Measurements from ENCODE around the gene EDRF1. TPM values are rescaled to one million over a fixed set of nuclear protein-coding genes. Genes with fewer than 3 reads are reported as not detected.

EDRF1 gene
- total RNA-seq, 2 donors from 2014 or later: 22.4 to 29.8 TPM

DNA sequence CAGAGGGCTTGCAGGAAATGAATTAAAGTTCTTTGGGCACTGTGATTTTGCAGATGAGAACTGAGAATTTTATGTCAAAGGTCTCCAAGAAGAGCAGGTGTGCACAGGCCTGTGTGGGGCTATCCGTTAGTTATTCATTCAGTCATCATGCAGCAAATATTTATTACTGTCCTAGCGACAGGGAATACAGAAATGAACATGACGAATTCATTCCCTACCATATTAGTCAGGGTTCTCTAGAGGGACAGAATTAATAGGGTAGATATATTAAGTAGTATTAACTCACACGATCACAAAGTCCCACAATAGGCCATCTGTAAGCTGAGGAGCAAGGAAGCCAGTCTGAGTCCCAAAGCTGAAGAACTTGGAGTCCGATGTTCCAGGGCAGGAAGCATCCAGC, 59.0 kb downstream of the EDRF1 start:
- DNase-seq (no peak), ATAC-seq (no peak)
- 49 to 67% methylated on average over 5 of the region's 5 CpGs for WGBS, 2 donors
- H3K9me3 ChIP-seq: no peaks in the 10 kb centered on the region
- intact Hi-C loops (cut with DNase I): no loop called here
- H3K27me3 ChIP-seq: no peaks in the 10 kb centered on the region
- H3K4me1 ChIP-seq: no peaks in the 10 kb centered on the region
- no peaks in the 10 kb centered on the region for H3K36me3 ChIP-seq (replicated peaks in 1 of 2; ENCODE audit: insufficient read depth in 1 of 2, low read depth in 2 of 2)
- no peak for TF ChIP-seq POLR2A (IDR thresholded peaks at IDR 0.05)
- TF ChIP-seq, protein P1, sequence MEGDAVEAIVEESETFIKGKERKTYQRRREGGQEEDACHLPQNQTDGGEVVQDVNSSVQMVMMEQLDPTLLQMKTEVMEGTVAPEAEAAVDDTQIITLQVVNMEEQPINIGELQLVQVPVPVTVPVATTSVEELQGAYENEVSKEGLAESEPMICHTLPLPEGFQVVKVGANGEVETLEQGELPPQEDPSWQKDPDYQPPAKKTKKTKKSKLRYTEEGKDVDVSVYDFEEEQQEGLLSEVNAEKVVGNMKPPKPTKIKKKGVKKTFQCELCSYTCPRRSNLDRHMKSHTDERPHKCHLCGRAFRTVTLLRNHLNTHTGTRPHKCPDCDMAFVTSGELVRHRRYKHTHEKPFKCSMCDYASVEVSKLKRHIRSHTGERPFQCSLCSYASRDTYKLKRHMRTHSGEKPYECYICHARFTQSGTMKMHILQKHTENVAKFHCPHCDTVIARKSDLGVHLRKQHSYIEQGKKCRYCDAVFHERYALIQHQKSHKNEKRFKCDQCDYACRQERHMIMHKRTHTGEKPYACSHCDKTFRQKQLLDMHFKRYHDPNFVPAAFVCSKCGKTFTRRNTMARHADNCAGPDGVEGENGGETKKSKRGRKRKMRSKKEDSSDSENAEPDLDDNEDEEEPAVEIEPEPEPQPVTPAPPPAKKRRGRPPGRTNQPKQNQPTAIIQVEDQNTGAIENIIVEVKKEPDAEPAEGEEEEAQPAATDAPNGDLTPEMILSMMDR (IDR thresholded peaks at IDR 0.05): no peak
- H3K4me3 ChIP-seq: no peak overlapping the region
- H3K27ac ChIP-seq: no peak overlapping the region

DNA sequence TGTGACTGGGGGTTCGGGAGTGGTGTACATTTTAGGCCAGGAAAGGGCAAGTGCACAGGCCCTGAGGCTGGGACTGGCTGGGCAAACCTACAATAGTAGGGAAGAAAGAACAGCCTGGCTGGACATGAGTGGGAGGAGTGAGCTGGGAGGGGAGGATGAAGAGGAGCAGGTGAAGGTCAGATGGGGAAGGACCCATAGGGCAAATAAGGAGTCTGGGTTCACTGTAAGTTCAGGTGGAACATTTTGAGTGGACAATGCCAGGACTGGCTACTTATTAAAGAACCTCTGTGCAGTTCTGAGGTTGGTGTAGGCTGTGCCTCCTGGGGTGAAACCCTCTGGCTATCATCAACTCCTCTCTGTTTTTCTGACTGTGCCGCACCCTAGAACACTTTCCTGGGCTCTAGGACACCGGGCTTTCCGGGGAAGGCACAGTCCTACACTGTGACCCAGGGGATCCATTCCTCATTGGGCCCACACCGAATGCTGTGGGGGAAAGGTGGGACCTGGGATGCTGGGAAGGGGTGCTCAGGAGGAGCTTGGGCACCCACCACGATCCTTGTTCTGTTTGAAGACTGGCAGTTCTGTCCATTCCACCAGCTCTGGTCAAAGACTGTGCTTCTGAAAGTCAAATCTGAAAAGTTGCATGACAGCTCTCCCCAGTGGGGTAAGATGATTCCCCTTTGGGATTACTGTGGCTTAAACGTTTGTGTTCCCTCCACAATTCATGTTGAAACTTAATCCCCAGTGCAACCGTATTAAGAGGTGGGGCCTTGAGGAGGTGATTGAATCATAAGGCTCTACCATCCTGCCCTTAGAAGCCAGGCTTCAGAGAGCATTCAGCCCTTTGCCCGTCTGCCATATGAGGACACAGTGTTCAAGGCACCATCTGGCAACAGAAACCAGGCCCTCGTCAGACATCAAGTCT, 60.2 kb downstream of the EDRF1 start:
- no peaks in the 10 kb centered on the region for H3K9me3 ChIP-seq
- no peak overlapping the region for H3K4me3 ChIP-seq
- no peak overlapping the region for H3K27ac ChIP-seq
- DNase-seq (no peak), ATAC-seq (no peak)
- WGBS, 2 donors: 82% methylated on average over 6 to 10 of the region's 10 CpGs
- no peaks in the 10 kb centered on the region for H3K4me1 ChIP-seq
- intact Hi-C loops (cut with DNase I): no loop called here
- H3K27me3 ChIP-seq: no peaks in the 10 kb centered on the region
- TF ChIP-seq, protein P1 (IDR thresholded peaks at IDR 0.05): no peak
- TF ChIP-seq POLR2A (IDR thresholded peaks at IDR 0.05): no peak
- H3K36me3 ChIP-seq (replicated peaks in 1 of 2; ENCODE audit: insufficient read depth in 1 of 2, low read depth in 2 of 2): no peaks in the 10 kb centered on the region

DNA sequence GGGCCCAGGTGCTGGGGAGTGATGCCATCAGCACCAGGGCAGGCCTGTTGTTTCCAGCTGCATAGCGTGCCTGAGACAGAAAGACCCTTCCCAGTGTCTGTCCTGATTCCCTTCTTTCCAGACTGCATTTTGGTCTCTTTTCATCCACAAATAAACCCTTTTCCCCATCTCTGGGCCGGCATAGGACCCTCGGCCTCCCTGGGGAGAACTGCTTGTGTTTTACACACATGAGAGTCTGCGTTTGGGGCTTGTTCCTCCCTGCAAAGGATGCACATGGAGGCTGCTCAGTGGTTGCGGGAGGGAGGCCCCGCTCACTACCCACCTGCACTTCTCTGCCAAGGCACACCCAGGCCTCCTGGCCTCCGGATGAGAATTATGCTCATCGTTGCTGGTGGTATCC, 61.9 kb downstream of the EDRF1 start:
- WGBS, 2 donors: 92 to 96% methylated on average over 8 of the region's 8 CpGs
- DNase-seq: no peak
- Histone ChIP-seq H3K36me3 (replicated peaks in 1 of 2; ENCODE audit: insufficient read depth in 1 of 2, low read depth in 2 of 2) (no peaks in the 10 kb centered on the region), H3K27me3 (no peaks in the 10 kb centered on the region), H3K27ac (no peak overlapping the region), H3K4me3 (no peak overlapping the region), H3K9me3 (no peaks in the 10 kb centered on the region), H3K4me1 (no peaks in the 10 kb centered on the region)
- no peak for ATAC-seq
- intact Hi-C loops (cut with DNase I): no loop called here
- no peak for TF ChIP-seq POLR2A (IDR thresholded peaks at IDR 0.05)
- TF ChIP-seq, protein P1 (IDR thresholded peaks at IDR 0.05): no peak

DNA sequence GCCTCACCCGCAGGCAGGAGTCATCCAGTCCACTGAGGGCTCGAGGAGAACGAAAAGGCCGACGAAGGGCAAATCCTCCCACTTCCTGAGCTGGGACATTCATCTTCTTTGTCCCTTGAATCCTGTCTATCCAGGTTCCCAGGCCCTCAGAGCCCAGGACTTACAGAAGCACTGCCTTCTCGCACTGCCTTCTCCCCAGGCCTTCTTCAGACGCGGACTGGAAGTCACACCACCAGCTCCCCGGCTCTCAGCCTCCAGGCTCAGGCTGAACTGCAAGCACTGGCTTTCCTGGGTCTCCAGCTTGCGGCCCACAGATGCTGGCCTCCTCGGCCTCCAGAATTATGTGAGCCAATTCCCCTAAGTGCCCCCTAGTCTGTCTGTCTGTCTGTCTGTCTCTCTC, 62.5 kb downstream of the EDRF1 start:
- Histone ChIP-seq H3K36me3 (replicated peaks in 1 of 2; ENCODE audit: insufficient read depth in 1 of 2, low read depth in 2 of 2) (no peaks in the 10 kb centered on the region), H3K27me3 (no peaks in the 10 kb centered on the region), H3K9me3 (no peaks in the 10 kb centered on the region), H3K27ac (no peak overlapping the region), H3K4me3 (no peak overlapping the region), H3K4me1 (no peaks in the 10 kb centered on the region)
- ATAC-seq (no peak), DNase-seq (no peak)
- no peak for TF ChIP-seq POLR2A (IDR thresholded peaks at IDR 0.05)
- TF ChIP-seq, protein P1 (IDR thresholded peaks at IDR 0.05): no peak
- 86 to 91% methylated on average over 11 of the region's 11 CpGs for WGBS, 2 donors
- intact Hi-C loops (cut with DNase I): no loop called here

DNA sequence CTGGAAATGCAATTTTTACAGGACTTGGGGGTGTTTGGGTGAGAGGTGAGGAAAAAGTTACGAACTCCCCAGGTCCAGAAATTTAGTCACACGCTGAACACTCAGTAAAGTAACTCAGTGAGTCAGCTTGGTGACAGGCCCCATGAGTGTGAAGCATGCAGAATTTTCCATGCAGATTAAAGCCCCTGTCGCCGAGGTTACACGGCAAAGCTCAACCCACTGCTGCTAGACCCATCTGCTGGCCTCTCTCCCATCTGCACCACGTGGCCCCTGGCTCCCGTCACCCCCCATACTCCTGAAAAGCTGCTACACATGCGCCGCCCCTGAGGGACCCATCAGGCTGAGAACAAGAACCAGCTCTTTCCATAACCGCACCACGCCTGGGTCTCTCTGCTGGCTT, 63.1 kb downstream of the EDRF1 start:
- H3K4me1 ChIP-seq: no peaks in the 10 kb centered on the region
- ATAC-seq (no peak), DNase-seq (no peak)
- no peak overlapping the region for H3K27ac ChIP-seq
- no peaks in the 10 kb centered on the region for H3K36me3 ChIP-seq (replicated peaks in 1 of 2; ENCODE audit: insufficient read depth in 1 of 2, low read depth in 2 of 2)
- 70 to 91% methylated on average over 9 to 11 of the region's 11 CpGs for WGBS, 2 donors
- no peaks in the 10 kb centered on the region for H3K27me3 ChIP-seq
- no peaks in the 10 kb centered on the region for H3K9me3 ChIP-seq
- H3K4me3 ChIP-seq: no peak overlapping the region
- TF ChIP-seq, protein P1 (IDR thresholded peaks at IDR 0.05): no peak
- TF ChIP-seq POLR2A (IDR thresholded peaks at IDR 0.05): no peak
- intact Hi-C loops (cut with DNase I): no loop called here
